ENCODE data around the gene TUG1. TPM values are rescaled to one million over a fixed set of nuclear protein-coding genes. Genes with fewer than 3 reads are reported as not detected.

The TUG1 gene
- total and polyA plus RNA-seq, 2 of the 4 experiments (the other 2 are of a cell fraction): 60.6 to 68.8 TPM

DNA sequence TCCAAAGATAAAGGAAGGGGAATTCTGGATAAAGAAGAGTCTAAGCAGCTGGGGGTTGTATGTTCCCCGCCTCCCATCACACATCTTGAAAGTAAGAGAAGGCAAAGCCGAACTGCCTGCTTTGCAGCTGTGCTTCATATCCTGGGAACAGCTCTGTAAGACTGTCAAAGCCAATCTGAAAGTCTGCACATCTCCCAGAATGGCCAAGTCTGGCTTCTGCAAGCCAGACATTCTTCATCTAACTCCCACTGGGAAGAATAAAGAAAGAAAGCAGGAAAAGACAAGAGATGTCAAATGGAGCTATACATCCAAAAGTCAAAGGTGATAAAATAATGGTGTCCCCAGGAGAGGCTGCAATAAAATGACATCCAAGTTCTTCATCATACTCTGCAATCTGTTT is 15.9 kb upstream of the TUG1 start:
- H3K4ac ChIP-seq (ENCODE audit: low read depth, low read length): no peak overlapping the region
- peaks cover 27 to 51% of the 10 kb centered on the region in 2 experiments for H3K79me1 ChIP-seq (ENCODE audit: low read depth in 1 of 2, low read length in 2 of 2)
- peaks cover 2% of the 10 kb centered on the region for H3K4me1 ChIP-seq (ENCODE audit: control insufficient read depth, insufficient read depth, low read length)
- no peak overlapping the region for H3K27ac ChIP-seq (ENCODE audit: insufficient read depth, low read length)
- dilution Hi-C loops (cut with HindIII; ENCODE audit: low sequenced_read_pairs, unreplicated experiment) (no loop called here), in situ Hi-C loops (cut with MboI; ENCODE audit: low sequenced_read_pairs) (no loop called here), intact Hi-C loops (cut with micrococcal nuclease) (no loop called here)
- ChIA-PET POLR2A (ENCODE audit: unreplicated experiment) (no interaction called here), CTCF (interaction anchor here (0.9 to 1.6 kb wide), 2 partner anchors 129 to 131 kb away, joined by 3 to 6 read pairs; no protein-coding TSS in a partner anchor)
- BruUV-seq (replicated peaks): no TSS peak
- no peak overlapping the region for H3K56ac ChIP-seq (ENCODE audit: extremely low read depth, insufficient read depth, low read length)
- H4K5ac ChIP-seq (ENCODE audit: low read depth, low read length): no peak overlapping the region
- no peak overlapping the region for H2BK120ac ChIP-seq (ENCODE audit: low read depth, low read length)
- no peak for TF ChIP-seq NFE2L2 (IDR thresholded peaks at IDR 0.05; ENCODE audit: low read depth, low read length)
- TF ChIP-seq MAFK (IDR thresholded peaks at IDR 0.05; ENCODE audit: low read depth, low read length): no peak
- TF ChIP-seq MAZ (IDR thresholded peaks at IDR 0.05; ENCODE audit: borderline replicate concordance, low read depth, low read length): no peak
- no peak for TF ChIP-seq RFX5 (IDR thresholded peaks at IDR 0.05; ENCODE audit: low read depth, low read length)
- no peak for TF ChIP-seq CHD1 (IDR thresholded peaks at IDR 0.05; ENCODE audit: low read depth, low read length)
- no peak for TF ChIP-seq CTCF (conservative IDR thresholded peaks at IDR 0.05; ENCODE audit: low read depth, low read length)
- TF ChIP-seq FOS (IDR thresholded peaks at IDR 0.05; ENCODE audit: low read depth, low read length): no peak
- no peak for TF ChIP-seq RAD21 (IDR thresholded peaks at IDR 0.05; ENCODE audit: low read length)
- no peak for TF ChIP-seq ELK1 (IDR thresholded peaks at IDR 0.05; ENCODE audit: borderline replicate concordance, low read depth, low read length)
- TF ChIP-seq BHLHE40 (IDR thresholded peaks at IDR 0.05; ENCODE audit: low read depth, low read length): no peak
- TF ChIP-seq MXI1 (IDR thresholded peaks at IDR 0.05; ENCODE audit: borderline replicate concordance, low read depth, low read length): no peak
- H3K4me3 ChIP-seq (ENCODE audit: insufficient read depth, low read depth, low read length): no peak overlapping the region
- no peak for DNase-seq
- no peak overlapping the region for H2BK15ac ChIP-seq (ENCODE audit: low read depth, low read length)
- H4K91ac ChIP-seq (ENCODE audit: insufficient read depth, low read depth, low read length): no peak overlapping the region
- no peak overlapping the region for H2AFZ ChIP-seq (replicated peaks; ENCODE audit: low read length, poor library complexity)
- H2BK5ac ChIP-seq (ENCODE audit: low read depth, low read length, poor library complexity, severe bottlenecking): no peak overlapping the region
- no peaks in the 10 kb centered on the region for H3K9me3 ChIP-seq (ENCODE audit: control insufficient read depth, insufficient read depth, low read length)
- H3K18ac ChIP-seq (ENCODE audit: low read depth, low read length): no peak overlapping the region
- H3K9ac ChIP-seq (ENCODE audit: low read depth, low read length): no peak overlapping the region
- peaks cover 12% of the 10 kb centered on the region for H3K9me1 ChIP-seq (ENCODE audit: insufficient read depth, low read length)
- H4K20me1 ChIP-seq (ENCODE audit: insufficient read depth, low read length): peaks cover 7% of the 10 kb centered on the region; the same call in 1 of the 2 replicates
- no peak overlapping the region for H3K4me2 ChIP-seq (ENCODE audit: low read depth, low read length)
- no peak overlapping the region for H3K14ac ChIP-seq (replicated peaks; ENCODE audit: low read depth, low read length)
- no CpG with 5 or more reads among the region's 2 CpGs for WGBS, 2 experiments (ENCODE audit: extremely low coverage in 2 of 2, insufficient read length in 1 of 2)
- no peak overlapping the region for H4K8ac ChIP-seq (ENCODE audit: low read depth in 2 of 2, low read length in 2 of 2)
- ATAC-seq (ENCODE audit: low read depth): no peak
- no peak overlapping the region for H2AK5ac ChIP-seq (ENCODE audit: low read depth, low read length)
- H2BK20ac ChIP-seq (ENCODE audit: low read depth, low read length): no peak overlapping the region
- H3K23ac ChIP-seq (ENCODE audit: low read depth, low read length): no peak overlapping the region
- peaks cover 32% of the 10 kb centered on the region for H3K36me3 ChIP-seq (ENCODE audit: control insufficient read depth, insufficient read depth, low read length)
- H2AK9ac ChIP-seq (replicated peaks; ENCODE audit: low read depth, low read length, poor library complexity): no peak overlapping the region
- no peaks in the 10 kb centered on the region for H3K27me3 ChIP-seq (ENCODE audit: control insufficient read depth, insufficient read depth, low read length)

All from IMR-90 (cell line).